Urothelium cell line (cell line): Measurements from ENCODE around the gene MAP3K2.
A peak's percentile ranks its signal among the peaks of the same experiment; 100 is the strongest.

Experiments used
- DNase-seq: peaks from one replicate; pipeline ENCODE4 v3.0.0; 2011; ENCODE audit warnings: low spot score, mixed read lengths
- FAIRE-seq: peaks from 2 replicates; lab custom pipeline; 2011; peaks lifted over from hg19 to GRCh38; lab: Jason Lieb, UNC

Gene MAP3K2

GRCh38 chr2:127387655-127388422, at the start of gene MAP3K2:
MAP3K2 (minus strand) TSS chr2:127387975; CDS start chr2:127343129, 44,846 bp downstream.
- FAIRE-seq = peak; percentile 92

DNA sequence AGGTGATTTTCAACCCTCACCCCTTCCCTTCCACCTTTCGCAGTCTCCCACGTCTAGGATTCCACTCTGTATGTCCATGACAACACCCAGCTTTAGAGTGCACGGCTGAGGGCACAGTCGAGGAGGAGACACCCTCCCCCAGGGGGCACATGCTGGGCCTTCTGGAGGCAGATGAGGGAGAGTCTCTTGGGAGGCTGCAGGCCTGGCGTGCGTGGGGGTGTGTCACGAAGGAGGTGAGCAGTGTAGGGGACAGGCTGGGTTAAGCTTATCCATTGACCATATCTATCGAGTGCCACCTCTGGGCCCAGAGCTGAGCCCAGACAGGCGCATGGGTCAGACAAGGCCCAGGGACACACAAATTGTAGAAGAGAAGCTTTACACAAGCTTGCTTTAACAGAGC, 49.3 kb upstream of the MAP3K2 start:
- no peak for DNase-seq
- FAIRE-seq = no peak

More at GRCh38 chr2:127387655-127388422, at the start of gene MAP3K2:
- DNase-seq = peak; percentile 100

DNA sequence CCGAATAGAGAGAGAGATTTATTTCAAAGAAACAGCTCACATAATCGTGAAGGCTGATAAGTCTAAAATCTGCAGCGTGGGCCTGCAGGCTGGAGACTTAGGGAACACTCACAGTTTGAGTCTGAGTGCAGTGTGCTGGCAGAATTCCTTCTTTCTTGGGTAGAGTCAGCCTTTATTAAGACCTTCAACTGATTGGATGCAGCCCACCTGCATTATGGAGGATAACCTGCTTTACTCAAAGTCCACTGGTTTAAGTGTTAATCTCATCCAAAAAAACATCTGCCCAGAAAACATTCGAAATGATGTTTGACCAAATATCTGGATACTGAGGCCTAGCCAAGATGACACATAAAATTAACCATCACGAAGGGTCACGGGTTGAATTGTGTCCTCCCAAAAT, 46.7 kb upstream of the MAP3K2 start:
- FAIRE-seq (no peak), DNase-seq (no peak)

DNA sequence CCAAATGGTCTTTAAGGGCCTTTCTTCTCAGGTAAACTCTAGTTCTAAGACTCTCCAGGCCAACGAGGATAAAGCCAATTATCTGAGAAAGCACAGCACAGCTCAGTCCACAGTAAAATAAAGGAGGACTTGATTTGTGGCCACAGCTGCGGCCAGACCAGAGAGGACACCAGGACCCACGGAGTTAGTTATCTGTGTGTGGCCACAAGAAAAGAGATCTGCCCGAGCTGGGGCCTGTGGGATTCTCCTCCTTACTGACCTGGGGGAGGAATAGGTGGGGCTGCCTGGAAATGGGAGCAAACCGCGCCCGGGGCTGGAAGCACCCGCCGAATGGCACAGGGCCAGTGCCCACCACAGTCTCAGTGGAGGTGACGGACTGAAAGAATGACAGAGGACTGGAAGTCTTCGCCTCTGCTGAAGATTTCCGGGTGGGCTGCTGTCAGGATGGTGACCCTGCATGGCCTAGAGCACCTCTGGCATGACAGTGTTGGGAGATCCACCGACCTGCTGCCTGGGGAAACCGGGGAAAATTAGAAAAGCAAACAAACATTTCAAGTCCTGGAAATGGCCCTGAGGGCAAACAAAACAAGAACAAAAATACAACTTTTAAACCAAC, 43.7 kb upstream of the MAP3K2 start:
- DNase-seq (no peak), FAIRE-seq (no peak)

- DNase-seq (no peak), FAIRE-seq (no peak)
These were observed 42.2 kb upstream of the MAP3K2 start for GRCh38 chr2:127429844-127430425.

DNA sequence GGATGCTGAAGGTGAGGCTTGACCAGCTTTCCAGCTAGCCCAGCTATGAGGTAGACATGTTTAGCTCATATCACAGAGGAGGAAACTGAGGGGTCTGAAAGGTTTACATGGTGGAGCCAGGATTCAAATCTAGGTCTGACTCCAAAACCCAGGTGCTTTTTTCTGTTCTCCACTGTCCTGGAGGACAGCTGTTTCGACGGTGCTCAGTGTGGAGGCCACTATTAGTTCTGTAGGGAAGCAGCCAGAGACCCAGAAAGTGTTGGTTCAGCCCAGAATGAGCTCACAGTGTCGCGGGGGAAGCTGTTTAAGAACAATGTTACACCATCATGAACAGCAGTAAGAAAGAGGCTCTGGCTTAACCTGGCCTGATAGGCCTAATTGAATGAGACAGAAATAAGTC, 41.5 kb upstream of the MAP3K2 start:
- FAIRE-seq = no peak

GRCh38 chr2:127428815-127429109, 41.0 kb upstream of the MAP3K2 start:
- FAIRE-seq = no peak

More for the DNA sequence above, 41.5 kb upstream of the MAP3K2 start:
- DNase-seq = no peak

GRCh38 chr2:127428057-127428814, 40.5 kb upstream of the MAP3K2 start:
- FAIRE-seq = no peak
- no peak for DNase-seq

More at GRCh38 chr2:127428815-127429109, 41.0 kb upstream of the MAP3K2 start:
- DNase-seq = no peak

DNA sequence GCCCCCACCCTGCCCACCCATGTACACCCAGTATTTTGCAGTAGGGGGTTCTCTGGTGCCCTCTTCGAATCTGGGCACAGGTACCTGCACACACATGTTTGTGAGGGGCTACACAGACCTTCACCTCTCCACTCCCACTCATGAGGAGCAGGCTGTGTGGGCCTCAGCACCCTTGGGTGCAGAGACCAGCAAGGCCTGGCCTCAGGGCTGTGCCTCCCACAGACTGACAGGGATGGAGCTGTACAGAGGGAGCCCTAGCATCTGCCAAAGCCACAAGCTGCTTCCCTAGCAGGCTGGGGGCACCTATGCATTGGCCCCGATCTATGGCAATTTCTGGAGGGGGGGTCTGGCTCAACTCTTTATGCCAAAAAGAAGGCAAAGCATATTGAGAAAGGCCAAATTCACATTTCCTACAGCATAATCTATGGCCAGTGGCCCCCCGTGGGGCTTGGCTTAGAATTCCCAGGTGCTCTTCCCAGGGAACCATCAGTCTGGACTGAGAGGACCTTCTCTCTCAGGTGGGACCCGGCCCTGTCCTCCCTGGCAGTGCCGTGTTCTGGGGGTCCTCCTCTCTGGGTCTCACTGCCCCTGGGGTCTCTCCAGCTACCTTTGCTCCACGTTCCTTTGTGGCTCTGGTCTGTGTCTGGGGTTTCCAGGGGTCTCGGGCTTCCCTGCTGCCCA, 39.7 kb upstream of the MAP3K2 start:
- no peak for FAIRE-seq

GRCh38 chr2:127426501-127427354, 39.0 kb upstream of the MAP3K2 start:
- FAIRE-seq (no peak), DNase-seq (no peak)

More for the DNA sequence above, 39.7 kb upstream of the MAP3K2 start:
- DNase-seq = no peak

DNA sequence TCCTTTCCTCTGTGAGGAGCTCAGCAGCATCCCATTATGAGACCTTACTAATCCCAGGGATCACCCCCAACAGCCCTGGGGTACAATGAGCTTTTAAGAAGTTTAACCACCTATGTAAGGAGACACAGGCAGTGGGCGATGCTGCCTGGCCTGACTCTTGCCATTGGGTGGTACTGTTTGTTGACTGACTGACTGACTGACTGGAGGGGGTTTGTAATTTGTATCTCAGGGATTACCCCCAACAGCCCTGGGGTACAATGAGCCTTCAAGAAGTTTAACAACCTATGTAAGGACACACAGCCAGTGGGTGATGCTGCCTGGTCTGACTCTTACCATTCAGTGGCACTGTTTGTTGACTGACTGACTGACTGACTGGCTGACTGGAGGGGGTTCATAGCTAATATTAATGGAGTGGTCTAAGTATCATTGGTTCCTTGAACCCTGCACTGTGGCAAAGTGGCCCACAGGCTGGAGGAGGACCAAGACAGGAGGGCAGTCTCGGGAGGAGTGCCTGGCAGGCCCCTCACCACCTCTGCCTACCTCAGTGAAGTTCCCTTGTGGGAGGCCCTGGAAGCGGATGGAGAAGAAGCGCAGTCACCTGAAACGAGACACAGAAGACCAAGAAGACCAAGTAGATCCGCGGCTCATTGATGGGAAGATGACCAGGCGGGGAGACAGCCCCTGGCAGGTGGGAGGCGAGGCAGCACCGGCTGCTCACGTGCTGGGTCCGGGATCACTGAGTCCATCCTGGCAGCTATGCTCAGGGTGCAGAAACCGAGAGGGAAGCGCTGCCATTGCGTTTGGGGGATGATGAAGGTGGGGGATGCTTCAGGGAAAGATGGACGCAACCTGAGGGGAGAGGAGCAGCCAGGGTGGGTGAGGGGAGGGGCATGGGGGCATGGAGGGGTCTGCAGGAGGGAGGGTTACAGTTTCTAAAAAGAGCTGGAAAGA, 38.0 kb upstream of the MAP3K2 start:
- DNase-seq = no peak
- FAIRE-seq = no peak

- no peak for DNase-seq
- FAIRE-seq = no peak
These were observed 37.1 kb upstream of the MAP3K2 start for GRCh38 chr2:127424598-127425520.

DNA sequence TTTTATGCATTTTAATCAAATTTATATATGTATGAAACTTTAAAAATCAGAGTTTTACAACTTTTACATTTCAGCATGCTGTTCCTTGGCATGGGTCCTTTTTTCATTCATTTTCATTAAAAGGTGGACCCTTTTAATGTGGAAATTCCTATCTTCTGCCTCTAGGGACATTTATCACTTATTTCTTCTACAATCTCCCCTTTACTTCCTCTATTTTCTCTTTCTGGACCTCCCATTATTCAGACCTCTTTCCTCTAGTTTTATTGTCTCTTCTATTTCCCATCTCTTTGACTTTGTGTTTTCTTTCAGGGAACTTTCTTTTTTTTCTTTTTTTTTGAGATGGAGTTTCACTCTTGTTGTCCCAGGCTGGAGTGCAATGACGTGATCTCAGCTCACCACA, 36.1 kb upstream of the MAP3K2 start:
- FAIRE-seq = no peak

GRCh38 chr2:127423478-127423843, 35.7 kb upstream of the MAP3K2 start:
- DNase-seq = no peak
- FAIRE-seq = no peak

More for the DNA sequence above, 36.1 kb upstream of the MAP3K2 start:
- no peak for DNase-seq

DNA sequence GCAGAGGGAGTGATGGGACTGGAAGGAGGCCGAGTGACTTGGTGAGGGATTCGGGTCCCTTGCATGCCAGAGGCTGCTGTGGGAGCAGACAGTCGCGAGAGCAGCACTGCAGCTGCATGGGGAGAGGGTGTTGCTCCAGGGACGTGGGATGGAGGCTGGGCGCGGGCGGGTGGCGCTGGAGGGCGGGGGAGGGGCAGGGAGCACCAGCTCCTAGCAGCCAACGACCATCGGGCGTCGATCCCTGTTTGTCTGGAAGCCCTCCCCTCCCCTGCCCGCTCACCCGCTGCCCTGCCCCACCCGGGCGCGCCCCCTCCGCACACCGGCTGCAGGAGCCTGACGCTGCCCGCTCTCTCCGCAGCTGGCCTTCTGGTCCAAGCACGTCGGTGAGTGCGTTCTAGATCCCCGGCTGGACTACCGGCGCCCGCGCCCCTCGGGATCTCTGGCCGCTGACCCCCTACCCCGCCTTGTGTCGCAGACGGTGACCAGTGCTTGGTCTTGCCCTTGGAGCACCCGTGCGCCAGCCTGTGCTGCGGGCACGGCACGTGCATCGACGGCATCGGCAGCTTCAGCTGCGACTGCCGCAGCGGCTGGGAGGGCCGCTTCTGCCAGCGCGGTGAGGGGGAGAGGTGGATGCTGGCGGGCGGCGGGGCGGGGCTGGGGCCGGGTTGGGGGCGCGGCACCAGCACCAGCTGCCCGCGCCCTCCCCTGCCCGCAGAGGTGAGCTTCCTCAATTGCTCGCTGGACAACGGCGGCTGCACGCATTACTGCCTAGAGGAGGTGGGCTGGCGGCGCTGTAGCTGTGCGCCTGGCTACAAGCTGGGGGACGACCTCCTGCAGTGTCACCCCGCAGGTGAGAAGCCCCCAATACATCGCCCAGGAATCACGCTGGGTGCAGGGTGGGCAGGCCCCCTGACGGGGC, 35.0 kb upstream of the MAP3K2 start:
- no peak for DNase-seq
- FAIRE-seq = no peak

- DNase-seq = no peak
- FAIRE-seq = no peak
These were observed 34.2 kb upstream of the MAP3K2 start for GRCh38 chr2:127421871-127422558.
